Lower leg skin (tissue), 4 donors: ENCODE results near the gene RBL1. TPM values are rescaled to one million over a fixed set of nuclear protein-coding genes. Genes with fewer than 3 reads are reported as not detected.
"Not testable (repeated sequence)": the region's sequence is repeated elsewhere in the genome, so short reads cannot be mapped to it uniquely, and the experiment has no call there.

ENCODE experiments used
- DNase-seq, 2 donors: peaks; one replicate each; pipeline ENCODE4 v3.0.0-alpha.2; 2019; ENCODE audit warnings: low spot score in 2 of 2
- H3K4me3 ChIP-seq: fragments of 200-600 bp; sonication (generic); 2 replicates; pipeline ENCODE4 v1.5.1; 2017; ENCODE audit warnings: mild to moderate bottlenecking, low read depth; ENCODE audit not compliant: poor library complexity, severe bottlenecking
- POLR2A ChIP-seq, 2 donors: fragments of 450-650 bp; IDR thresholded peaks; one replicate each; pipeline ENCODE4 v1.6.1; 2016 to 2017; ENCODE audit warnings: antibody characterized with exemption in 2 of 2, mild to moderate bottlenecking in 1 of 2, moderate library complexity in 1 of 2
- WGBS, 2 donors: methylation state at CpG; one replicate each; pipeline ENCODE4 v1.1.5; 2018; 5-methylcytosine and 5-hydroxymethylcytosine counted together
- intact Hi-C: fragments of 100-400 bp; cut with DNase I; formaldehyde crosslinking; loops from one replicate; pipeline ENCODE4 v1.15.0; 2023; ENCODE audit warnings: low total_unique reads
- total RNA-seq, 4 donors: library from RNA; depleted of rRNA; stranded (reverse); fragments of >200 nt; gene quantifications; one replicate each; pipeline ENCODE4 v1.1.0, GENCODE V29; 2016
- TF ChIP-seq, protein P1 (sequence below), 3 donors: fragments of 450-650 bp; IDR thresholded peaks; one replicate each; pipeline ENCODE4 v1.5.1; 2016; ENCODE audit warnings: antibody characterized with exemption in 3 of 3, mild to moderate bottlenecking in 3 of 3, moderate library complexity in 2 of 3

Gene RBL1
- total RNA-seq, 4 donors from 2014 or later = 3.4 to 5.3 (median 4.8) TPM

DNA sequence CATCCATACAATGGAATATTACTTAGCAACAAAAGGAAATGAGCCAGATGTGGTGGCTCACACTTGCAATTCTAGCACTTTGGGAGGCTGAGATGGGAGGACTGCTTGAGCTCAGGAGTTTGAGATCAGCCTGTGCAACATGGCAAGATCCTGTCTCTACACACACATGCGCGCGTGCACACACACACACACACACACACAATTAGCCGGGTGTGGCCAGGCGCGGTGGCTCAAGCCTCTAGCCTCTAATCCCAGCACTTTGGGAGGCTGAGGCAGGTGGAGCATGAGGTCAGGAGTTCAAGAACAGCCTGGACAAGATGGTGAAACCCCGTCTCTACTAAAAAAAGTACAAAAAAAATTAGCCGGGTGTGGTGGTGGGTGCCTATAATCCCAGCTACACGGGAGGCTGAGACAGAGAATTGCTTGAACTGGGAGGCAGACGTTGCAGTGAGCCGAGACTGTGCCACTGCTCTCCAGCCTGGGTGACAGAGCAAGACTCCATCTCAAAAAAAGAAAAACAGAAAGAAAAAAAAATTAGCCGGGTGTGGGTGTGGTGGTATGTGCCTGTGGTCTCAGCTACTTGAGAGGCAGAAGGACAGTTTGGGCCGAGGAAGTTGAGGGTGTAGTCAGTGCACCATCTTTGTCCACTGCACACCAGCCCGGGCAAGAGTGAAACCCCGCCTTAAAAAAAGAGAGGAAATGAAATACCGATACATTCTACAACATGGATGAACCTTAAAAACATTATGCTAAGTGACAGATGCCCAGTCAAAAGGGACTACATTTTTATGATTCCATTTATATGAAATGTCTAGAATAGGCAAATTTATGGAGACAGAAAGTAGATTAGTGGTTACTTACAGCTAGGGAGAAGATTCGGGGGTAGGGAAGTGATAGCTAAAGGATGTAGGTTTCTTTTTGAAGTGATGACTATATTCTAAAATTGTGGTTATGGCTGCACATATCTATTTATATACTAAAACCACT lies 52.5 kb downstream of the RBL1 start:
- intact Hi-C loops = no loop called here
- no peak for DNase-seq
- WGBS, 2 donors = 93 to 94% methylated on average over 17 of the region's 17 CpGs
- H3K4me3 ChIP-seq = no peak overlapping the region
- TF ChIP-seq POLR2A (IDR thresholded peaks at IDR 0.05) = no peak
- TF ChIP-seq, protein P1, sequence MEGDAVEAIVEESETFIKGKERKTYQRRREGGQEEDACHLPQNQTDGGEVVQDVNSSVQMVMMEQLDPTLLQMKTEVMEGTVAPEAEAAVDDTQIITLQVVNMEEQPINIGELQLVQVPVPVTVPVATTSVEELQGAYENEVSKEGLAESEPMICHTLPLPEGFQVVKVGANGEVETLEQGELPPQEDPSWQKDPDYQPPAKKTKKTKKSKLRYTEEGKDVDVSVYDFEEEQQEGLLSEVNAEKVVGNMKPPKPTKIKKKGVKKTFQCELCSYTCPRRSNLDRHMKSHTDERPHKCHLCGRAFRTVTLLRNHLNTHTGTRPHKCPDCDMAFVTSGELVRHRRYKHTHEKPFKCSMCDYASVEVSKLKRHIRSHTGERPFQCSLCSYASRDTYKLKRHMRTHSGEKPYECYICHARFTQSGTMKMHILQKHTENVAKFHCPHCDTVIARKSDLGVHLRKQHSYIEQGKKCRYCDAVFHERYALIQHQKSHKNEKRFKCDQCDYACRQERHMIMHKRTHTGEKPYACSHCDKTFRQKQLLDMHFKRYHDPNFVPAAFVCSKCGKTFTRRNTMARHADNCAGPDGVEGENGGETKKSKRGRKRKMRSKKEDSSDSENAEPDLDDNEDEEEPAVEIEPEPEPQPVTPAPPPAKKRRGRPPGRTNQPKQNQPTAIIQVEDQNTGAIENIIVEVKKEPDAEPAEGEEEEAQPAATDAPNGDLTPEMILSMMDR (IDR thresholded peaks at IDR 0.05) = no peak

DNA sequence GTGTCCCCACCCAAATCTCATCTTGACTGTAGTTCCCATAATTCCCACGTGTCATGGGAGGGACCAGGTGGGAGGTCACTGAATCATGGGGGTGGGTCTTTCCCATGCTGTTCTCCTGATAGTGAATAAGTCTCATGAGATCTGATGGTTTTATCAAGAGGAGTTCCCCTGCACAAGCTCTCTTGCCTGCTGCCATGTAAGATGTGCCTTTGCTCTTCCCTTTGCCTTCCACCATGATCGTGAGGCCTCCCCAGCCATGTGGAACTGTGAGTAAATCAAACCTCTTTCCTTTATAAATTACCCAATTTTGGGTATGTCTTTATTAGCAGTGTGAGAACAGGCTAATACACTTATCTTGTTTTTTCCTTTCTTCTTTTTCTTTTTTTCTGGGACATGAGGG lies 56.4 kb downstream of the RBL1 start:
- WGBS, 2 donors = 95 to 100% methylated on average over 2 of the region's 2 CpGs
- intact Hi-C loops, H3K4me3 ChIP-seq, DNase-seq: not testable (repeated sequence)

DNA sequence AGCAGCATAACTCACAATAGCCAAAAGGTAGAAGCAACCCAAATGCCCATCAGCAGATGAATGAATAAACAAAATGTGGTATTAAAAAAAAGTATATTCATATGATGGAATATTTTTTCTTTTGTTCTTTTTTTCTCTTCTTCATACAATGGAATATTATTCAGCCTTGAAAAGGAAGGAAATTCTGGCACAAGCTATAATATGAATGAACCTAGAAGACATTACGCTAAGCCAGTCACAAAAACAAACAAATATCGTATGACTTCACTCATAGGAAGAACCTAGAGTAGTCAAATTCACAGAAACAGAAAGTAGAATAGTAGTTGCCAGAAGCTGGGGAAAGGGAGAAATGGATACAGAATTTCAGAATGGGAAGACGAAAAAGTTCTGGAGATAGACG lies 63.7 kb downstream of the RBL1 start:
- intact Hi-C loops = no loop called here
- WGBS, 2 donors = 96 to 99% methylated on average over 4 of the region's 4 CpGs
- no peak for DNase-seq
- H3K4me3 ChIP-seq = no peak overlapping the region
- no peak for TF ChIP-seq POLR2A (IDR thresholded peaks at IDR 0.05)
- TF ChIP-seq, protein P1 (IDR thresholded peaks at IDR 0.05) = no peak

DNA sequence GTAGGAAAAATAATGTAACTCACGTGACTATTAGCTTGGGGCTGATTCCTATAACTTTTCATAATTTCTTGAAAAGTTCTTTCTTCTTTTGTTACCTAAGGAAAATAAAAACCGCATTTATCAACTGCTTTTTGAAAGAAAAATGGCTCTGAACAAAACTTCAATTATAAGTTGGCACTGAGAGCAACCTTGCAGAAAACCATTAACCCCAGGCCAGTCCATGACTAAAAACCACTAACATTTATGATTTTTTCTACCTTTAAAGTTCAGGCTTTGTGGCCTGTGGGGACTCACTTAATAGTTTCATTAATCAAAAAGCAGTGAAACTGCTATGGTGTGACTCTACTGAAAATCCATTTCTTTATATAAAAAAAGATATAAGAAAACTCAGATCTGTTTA lies 75.2 kb downstream of the RBL1 start:
- no peak for TF ChIP-seq POLR2A (IDR thresholded peaks at IDR 0.05)
- TF ChIP-seq, protein P1 (IDR thresholded peaks at IDR 0.05) = no peak
- 87 to 88% methylated on average over 2 of the region's 2 CpGs for WGBS, 2 donors
- intact Hi-C loops = no loop called here
- DNase-seq = no peak
- H3K4me3 ChIP-seq = no peak overlapping the region

DNA sequence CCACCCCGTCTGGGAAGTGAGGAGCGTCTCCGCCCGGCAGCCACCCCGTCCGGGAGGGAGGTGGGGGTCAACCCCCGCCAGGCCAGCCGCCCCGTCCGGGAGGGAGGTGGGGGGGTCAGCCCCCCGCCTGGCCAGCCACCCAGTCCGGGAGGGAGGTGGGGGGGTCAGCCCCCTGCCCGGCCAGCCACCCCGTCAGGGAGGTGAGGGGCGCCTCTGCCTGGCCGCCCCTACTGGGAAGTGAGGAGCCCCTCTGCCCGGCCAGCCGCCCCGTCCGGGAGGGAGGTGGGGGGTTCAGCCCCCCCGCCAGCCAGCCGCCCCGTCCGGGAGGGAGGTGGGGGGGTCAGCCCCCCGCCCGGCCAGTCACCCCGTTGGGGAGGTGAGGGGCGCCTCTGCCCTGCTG lies 83.2 kb downstream of the RBL1 start:
- intact Hi-C loops, DNase-seq, H3K4me3 ChIP-seq: not testable (repeated sequence)
- 88 to 96% methylated on average over 4 to 7 of the region's 28 CpGs for WGBS, 2 donors

DNA sequence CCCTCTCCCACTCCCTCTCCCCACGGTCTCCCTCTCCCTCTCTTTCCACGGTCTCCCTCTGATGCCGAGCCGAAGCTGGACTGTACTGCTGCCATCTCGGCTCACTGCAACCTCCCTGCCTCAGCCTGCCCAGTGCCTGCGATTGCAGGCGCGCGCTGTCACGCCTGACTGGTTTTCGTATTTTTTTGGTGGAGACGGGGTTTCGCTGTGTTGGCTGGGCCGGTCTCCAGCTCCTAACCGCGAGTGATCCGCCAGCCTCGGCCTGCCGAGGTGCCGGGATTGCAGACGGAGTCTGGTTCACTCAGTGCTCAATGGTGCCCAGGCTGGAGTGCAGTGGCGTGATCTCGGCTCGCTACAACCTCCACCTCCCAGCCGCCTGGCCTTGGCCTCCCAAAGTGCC lies 83.9 kb downstream of the RBL1 start:
- H3K4me3 ChIP-seq, intact Hi-C loops, DNase-seq: not testable (repeated sequence)
- 96 to 98% methylated on average over 18 to 25 of the region's 25 CpGs for WGBS, 2 donors

DNA sequence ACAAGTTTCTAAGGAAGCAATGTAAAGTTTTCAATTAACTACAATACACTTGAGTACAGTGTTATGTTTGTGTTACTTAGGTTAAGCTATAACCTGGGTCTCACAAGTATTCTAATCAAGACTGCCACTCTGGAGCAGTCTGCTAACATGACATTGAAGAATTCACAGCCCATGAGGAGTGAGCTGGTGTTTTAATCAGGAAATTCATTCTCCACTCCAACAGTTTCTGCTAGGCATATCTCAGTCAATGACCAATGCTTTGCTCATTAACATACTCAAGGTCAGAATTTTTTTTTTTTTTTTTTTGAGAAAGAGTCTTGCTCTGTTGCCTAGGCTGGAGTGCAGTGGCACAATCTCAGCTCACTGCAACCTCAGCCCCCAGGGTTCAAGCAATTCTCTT lies 84.7 kb downstream of the RBL1 start:
- DNase-seq = no peak
- H3K4me3 ChIP-seq = no peak overlapping the region
- TF ChIP-seq, protein P1 (IDR thresholded peaks at IDR 0.05) = no peak
- no peak for TF ChIP-seq POLR2A (IDR thresholded peaks at IDR 0.05)
- intact Hi-C loops = no loop called here
